NCI-H524 (cell line): ENCODE data around the gene TMEM43.

Experiments used
- DNase-seq, 2 experiments: peaks; one replicate each; lab custom pipeline; 2025; lab: John Stamatoyannopoulos, UW

The TMEM43 gene

GRCh38 chr3:14177580-14178246 is 52.9 kb downstream of the TMEM43 start:
- peak in 1 of 2 experiments; percentile 23 for DNase-seq

DNA sequence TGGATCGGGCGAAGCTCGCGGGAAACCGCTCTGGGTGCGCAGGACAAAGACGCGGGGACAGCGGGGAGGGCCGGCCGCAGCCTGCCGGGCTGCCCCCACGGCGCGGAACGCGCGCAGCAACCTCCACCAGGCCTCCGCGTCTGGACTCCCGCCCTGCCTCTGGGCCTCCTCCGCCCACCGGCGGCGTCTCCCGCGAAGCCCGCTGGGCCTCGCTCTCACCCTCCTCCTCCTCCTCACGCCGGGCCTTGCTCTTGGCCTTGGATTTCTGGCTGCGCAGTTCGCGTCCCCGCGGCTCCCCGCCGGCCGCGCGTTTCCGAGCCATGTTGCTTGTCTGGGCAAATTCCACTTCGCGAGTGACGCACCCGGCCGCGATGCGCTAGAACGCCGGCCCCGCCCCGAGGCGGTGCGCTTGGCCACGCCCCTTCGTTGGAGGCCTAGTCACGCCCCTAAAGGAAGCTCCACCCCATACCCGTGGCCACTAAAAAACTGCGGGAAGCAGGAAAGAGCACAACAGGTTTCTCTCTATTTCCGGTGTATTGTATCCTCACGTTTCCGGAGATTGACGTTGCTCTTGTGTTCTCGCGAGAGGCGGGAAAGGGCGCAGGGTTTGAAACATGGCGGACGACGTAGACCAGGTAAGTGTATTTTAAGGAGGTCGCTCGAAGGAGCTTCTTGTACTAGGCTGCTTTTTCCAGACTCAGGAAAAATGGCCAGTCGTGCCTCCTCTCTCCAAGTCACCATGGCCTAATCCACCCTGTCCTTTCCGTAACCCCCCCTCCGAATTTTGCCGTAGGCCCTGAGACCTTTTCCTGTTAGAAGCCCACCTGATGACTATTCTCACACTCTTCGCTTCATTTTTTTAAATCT is 53.6 kb downstream of the TMEM43 start, which contains the start of the genes LSM3 and XPC:
Gene LSM3 (plus strand): TSS at position 571 of the 867 bp plus-strand sequence. CDS start 44 bp downstream, at position 615.
Gene XPC (minus strand): TSS at position 355 of the 867 bp plus-strand sequence. CDS start 33 bp downstream, at position 322.
- peak; percentile 96 to 98 for DNase-seq

DNA sequence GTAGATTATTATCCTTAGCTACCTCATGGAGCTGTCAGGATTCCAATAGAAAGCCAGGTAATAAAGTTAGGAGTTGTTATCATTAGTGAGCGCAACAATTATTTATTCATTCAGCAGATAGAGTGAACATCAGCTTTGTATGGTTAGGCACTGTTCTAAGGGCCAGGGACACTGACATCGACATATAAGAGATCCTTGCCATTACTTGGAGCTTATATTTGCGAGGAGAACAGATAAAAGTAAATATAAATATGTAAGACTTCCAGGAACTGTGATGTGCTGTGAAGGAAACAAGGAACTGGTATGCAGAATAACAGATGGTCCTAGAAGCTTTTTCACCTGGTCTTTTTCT is 54.2 kb downstream of the TMEM43 start:
- DNase-seq: no peak

GRCh38 chr3:14179795-14180194 is 54.9 kb downstream of the TMEM43 start:
- DNase-seq: no peak

DNA sequence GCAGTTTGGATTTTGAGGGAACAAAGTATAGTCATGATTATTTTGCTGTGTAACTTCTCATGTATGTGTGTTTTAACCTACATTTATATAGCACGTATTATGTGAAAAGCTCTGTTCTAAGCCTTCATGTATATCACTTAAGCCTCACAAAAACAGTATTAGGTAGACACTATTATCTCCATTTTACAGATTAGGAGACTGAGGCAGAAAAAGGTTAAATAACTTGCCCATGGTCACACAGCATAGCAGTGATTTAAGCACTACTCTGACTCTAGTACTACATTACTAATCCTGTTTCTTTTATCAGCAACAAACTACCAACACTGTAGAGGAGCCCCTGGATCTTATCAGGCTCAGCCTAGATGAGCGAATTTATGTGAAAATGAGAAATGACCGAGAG is 56.4 kb downstream of the TMEM43 start:
- DNase-seq: no peak

DNA sequence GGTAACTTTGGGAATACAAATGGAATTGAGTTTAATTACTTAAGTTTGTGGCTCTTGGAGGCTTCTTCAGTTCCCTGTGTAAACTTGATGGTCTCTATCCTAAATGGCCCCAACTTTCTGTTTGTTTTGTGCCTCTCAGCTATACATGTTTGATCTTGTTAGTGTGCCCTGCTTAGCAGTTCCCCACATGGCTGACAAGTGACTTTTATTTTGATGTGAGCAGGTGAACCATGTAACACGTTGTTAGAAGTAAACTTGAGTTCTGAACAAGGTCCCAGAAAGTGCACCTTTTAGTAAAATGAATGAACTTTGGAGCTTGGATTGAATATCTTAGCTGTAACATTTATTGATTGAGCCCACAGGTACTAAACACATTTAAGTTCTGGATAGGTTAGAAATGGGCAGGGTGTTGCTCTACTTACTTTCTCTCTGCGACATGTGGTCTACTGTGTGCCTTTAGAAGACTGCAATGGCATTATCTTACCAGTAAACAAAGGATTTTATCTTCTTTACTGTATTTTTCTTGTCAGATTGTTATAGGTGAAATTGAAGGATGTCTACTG is 58.2 kb downstream of the TMEM43 start:
- no peak for DNase-seq

GRCh38 chr3:14186854-14187458 is 62.1 kb downstream of the TMEM43 start:
- DNase-seq: no peak

- DNase-seq: no peak
Measured at GRCh38 chr3:14188041-14188754, 63.3 kb downstream of the TMEM43 start.
